K562 (cell line): Measurements from ENCODE around the gene FOXR1. TPM values are rescaled to one million over a fixed set of nuclear protein-coding genes. Genes with fewer than 3 reads are reported as not detected.

Experiments
- CCAR2 ChIP-seq: fragments of 200-400 bp; formaldehyde crosslinking; IDR thresholded peaks from 2 replicates; pipeline ENCODE4 v1.6.1; 2017; ENCODE audit warnings: mild to moderate bottlenecking, low read depth, low read length
- EP400 ChIP-seq: fragments of 450-650 bp; IDR thresholded peaks from 2 replicates; pipeline ENCODE4 v1.6.1; 2017; ENCODE audit warnings: antibody characterized with exemption, mild to moderate bottlenecking, moderate library complexity
- HBP1 ChIP-seq: fragments of 450-650 bp; formaldehyde crosslinking; IDR thresholded peaks from 2 replicates; pipeline ENCODE4 v1.4.0; 2022; ENCODE audit warnings: missing genetic modification characterization
- MTA2 ChIP-seq: fragments of 450-650 bp; IDR thresholded peaks from 2 replicates; pipeline ENCODE4 v1.6.1; 2016; ENCODE audit warnings: low read depth
- NR2F6 ChIP-seq: fragments of 450-650 bp; formaldehyde crosslinking; IDR thresholded peaks from 2 replicates; pipeline ENCODE4 v1.4.0; 2020; ENCODE audit warnings: mild to moderate bottlenecking
- PKNOX1 ChIP-seq: fragments of 450-650 bp; IDR thresholded peaks from 2 replicates; pipeline ENCODE4 v1.6.1; 2016
- TBP ChIP-seq: optimal IDR thresholded peaks from 2 replicates; pipeline ENCODE3; 2011; ENCODE audit warnings: low read depth, low read length, improper control_type of control experiment
- U2AF2 ChIP-seq: fragments of 200-400 bp; formaldehyde crosslinking; optimal IDR thresholded peaks from 2 replicates; pipeline ENCODE3; 2017; ENCODE audit warnings: low read depth, mild to moderate bottlenecking, low read length
- ZBTB49 ChIP-seq: sonication (generic); formaldehyde crosslinking; IDR thresholded peaks from 2 replicates; pipeline ENCODE4 v1.8.0; 2022; ENCODE audit warnings: missing genetic modification reagents, mild to moderate bottlenecking, borderline replicate concordance
- ZNF239 ChIP-seq: fragments of 250-450 bp; sonication (Bioruptor Pico); IDR thresholded peaks from 2 replicates; pipeline ENCODE4 v1.4.0; 2020; ENCODE audit warnings: mild to moderate bottlenecking
- ZNF407 ChIP-seq: fragments of 450-650 bp; IDR thresholded peaks from 2 replicates; pipeline ENCODE4 v1.6.1; 2016; ENCODE audit warnings: low read depth
- ZSCAN32 ChIP-seq: fragments of 450-650 bp; formaldehyde crosslinking; IDR thresholded peaks from 2 replicates; pipeline ENCODE4 v1.4.0; 2020; ENCODE audit warnings: mild to moderate bottlenecking, moderate library complexity
- polyA plus RNA-seq, 8 experiments: library from polyadenylated mRNA; depleted of rRNA in 4 of 8; stranded (reverse) in 5 of 8; unstranded in 3 of 8; fragments of >200 nt; fragmentation: Nextera tagmentation in 2 of 8; fragmentation: Illumina TruSeq in 1 of 8; extraction: Ambion mirVana in 2 of 8; extraction: Trizol in 1 of 8; gene quantifications; 2 replicates each; pipeline versions ENCODE4 v1.2.1 to v1.2.3, GENCODE V29; 2011 to 2014; ENCODE audit warnings: inconsistent platforms in 1 of 8, missing spikeins in 1 of 8
- total RNA-seq, 7 experiments: library from RNA; depleted of rRNA in 6 of 7; stranded (reverse); fragments of >200 nt in 6 of 7; fragmentation: Illumina TruSeq in 2 of 7; extraction: Trizol in 2 of 7; gene quantifications; 2 replicates each; pipeline versions ENCODE4 v1.2.1 to v1.2.3, GENCODE V29; 2011 to 2021; ENCODE audit warnings: low replicate concordance in 1 of 7

FOXR1 gene
- total and polyA plus RNA-seq, 9 of the 15 experiments (the other 6 are each of a cell fraction or from before 2014, with no cell fraction given): not detected

GRCh38 chr11:118998388-118998717 lies 26.8 kb downstream of the FOXR1 start (continued):
- TF ChIP-seq HBP1 (CRISPR knock-in tag): no peak
- TF ChIP-seq U2AF2: no peak
- TF ChIP-seq NR2F6 (CRISPR knock-in tag): no peak
- TF ChIP-seq CCAR2: no peak
- TF ChIP-seq MTA2: no peak
- no peak for TF ChIP-seq ZSCAN32 (CRISPR knock-in tag)
- no peak for TF ChIP-seq PKNOX1
- no peak for TF ChIP-seq ZNF239 (CRISPR knock-in tag)
- TF ChIP-seq ZBTB49: no peak
- no peak for TF ChIP-seq EP400
- no peak for TF ChIP-seq TBP
- no peak for TF ChIP-seq ZNF407
- TF ChIP-seq, all 486 proteins: peak for 4
